ENCODE data around the gene POM121L2. TPM values are rescaled to one million over a fixed set of nuclear protein-coding genes. Genes with fewer than 3 reads are reported as not detected.

Gene POM121L2
- total and polyA plus RNA-seq, 9 of the 15 experiments (the other 6 are each of a cell fraction or from before 2014, with no cell fraction given), result 0.23 to 0.45 TPM; not detected in 7

GRCh38 chr6:27279513-27280063, 32.5 kb downstream of the POM121L2 start (continued):
- TF ChIP-seq MEF2A (IDR thresholded peaks at IDR 0.05; ENCODE audit: control insufficient read depth, low read depth, low read length) (no peak), POLR2AphosphoS2 (IDR thresholded peaks at IDR 0.05; ENCODE audit: low read length) (no peak), ZNF407 (IDR thresholded peaks at IDR 0.05; ENCODE audit: low read depth) (no peak), FOXO4 (CRISPR knock-in tag; IDR thresholded peaks at IDR 0.05) (no peak), NUFIP1 (IDR thresholded peaks at IDR 0.05; ENCODE audit: partially characterized antibody) (no peak), SMC3 (conservative IDR thresholded peaks at IDR 0.05; ENCODE audit: insufficient read depth, low read depth, low read length) (no peak), REST (IDR thresholded peaks at IDR 0.05; ENCODE audit: borderline replicate concordance) (no peak), REST (CRISPR knock-in tag; IDR thresholded peaks at IDR 0.05; ENCODE audit: low read depth) (no peak), SAP30 (IDR thresholded peaks at IDR 0.05; ENCODE audit: borderline replicate concordance, insufficient read depth, low read depth, low read length, poor library complexity, severe bottlenecking) (no peak), SUPT5H (IDR thresholded peaks at IDR 0.05) (no peak), MECOM (CRISPR knock-in tag; IDR thresholded peaks at IDR 0.05) (no peak)
